Vagina (tissue), 2 donors: ENCODE results near the gene TBC1D7.

ENCODE experiments used
- CTCF ChIP-seq, 3 experiments: fragments of 450-650 bp in 2 of 3; fragments of 200-600 bp in 1 of 3; sonication (generic) in 1 of 3; IDR thresholded peaks; one replicate each; pipeline ENCODE4 v1.5.1; 2017 to 2019; ENCODE audit warnings: antibody characterized with exemption in 3 of 3, mild to moderate bottlenecking in 2 of 3, moderate library complexity in 2 of 3
- POLR2AphosphoS5 ChIP-seq, 2 donors: sonication (generic); formaldehyde crosslinking; IDR thresholded peaks; one replicate each; pipeline ENCODE4 v1.9.0; 2017; ENCODE audit warnings: antibody characterized with exemption in 2 of 2, mild to moderate bottlenecking in 2 of 2, low read depth in 1 of 2; ENCODE audit not compliant: insufficient read depth in 1 of 2

DNA sequence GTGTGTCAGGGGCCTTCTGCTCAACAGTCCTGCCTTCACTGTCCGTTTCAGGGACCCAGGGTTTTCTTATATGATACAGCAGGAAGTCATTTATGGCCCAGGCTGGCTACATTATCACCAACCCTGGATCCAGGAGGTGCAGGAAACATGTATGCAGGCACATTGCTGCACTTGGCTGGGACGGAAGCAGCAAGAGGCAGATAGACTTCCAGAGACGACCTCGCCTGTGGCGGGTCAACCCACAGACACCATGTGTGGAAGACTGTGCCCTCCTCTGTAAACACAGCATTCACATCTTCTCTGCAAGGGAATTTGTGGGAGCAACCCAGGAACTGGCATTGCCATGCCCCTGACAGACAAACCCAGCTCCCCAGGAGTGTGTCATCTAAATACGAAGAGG, 43.7 kb downstream of the TBC1D7 start:
- TF ChIP-seq CTCF (IDR thresholded peaks at IDR 0.05) (no peak), POLR2AphosphoS5 (IDR thresholded peaks at IDR 0.05; ENCODE audit: insufficient read depth in 1 of 2, low read depth in 1 of 2) (no peak)
